ENCODE data around the gene NCOA6. TPM values are rescaled to one million over a fixed set of nuclear protein-coding genes. Genes with fewer than 3 reads are reported as not detected.
"Not testable (repeated sequence)": the region's sequence is repeated elsewhere in the genome, so short reads cannot be mapped to it uniquely, and the experiment has no call there.

The NCOA6 gene
- polyA plus RNA-seq, 4 donors: 19.3 to 46.5 (median 28.9) TPM

DNA sequence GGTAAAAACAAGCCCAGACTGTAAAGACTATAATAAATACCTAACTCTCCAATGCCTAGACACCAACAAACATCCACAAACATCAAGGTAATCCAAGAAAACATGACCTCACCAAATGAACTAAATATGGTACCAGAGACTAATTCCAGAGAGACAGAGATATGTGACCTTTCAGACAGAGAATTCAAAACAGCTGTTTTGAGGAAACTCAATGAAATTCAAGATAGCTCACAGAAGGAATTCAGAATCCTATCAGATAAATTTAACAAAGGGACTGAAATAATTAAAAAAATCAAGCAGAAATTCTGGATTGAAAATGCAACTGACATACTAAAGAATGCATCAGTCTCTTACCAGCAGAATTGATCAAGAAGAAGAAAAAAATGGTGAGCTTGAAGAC, 26.6 kb downstream of the NCOA6 start:
- H3K27ac ChIP-seq (ENCODE audit: low read depth in 1 of 3, low read length in 2 of 3): no peak overlapping the region
- no peaks in the 10 kb centered on the region for H3K4me1 ChIP-seq (ENCODE audit: control insufficient read depth in 3 of 3, insufficient read depth in 2 of 3, low read depth in 1 of 3, low read length in 2 of 3)
- peaks cover 0 to 35% (median 0%) of the 10 kb centered on the region in 3 donors for H3K36me3 ChIP-seq (ENCODE audit: control insufficient read depth in 3 of 3, insufficient read depth in 2 of 3, low read depth in 1 of 3, low read length in 3 of 3)
- FAIRE-seq (no peak), DNase-seq (no peak)
- no peak overlapping the region for H3K4me3 ChIP-seq (ENCODE audit: low read depth in 1 of 3, low read length in 3 of 3)
- H3K9me3 ChIP-seq (ENCODE audit: control insufficient read depth in 2 of 2, insufficient read depth in 1 of 2, low read depth in 1 of 2, low read length in 1 of 2): peaks cover 0 to 9% of the 10 kb centered on the region in 2 donors
- no peaks in the 10 kb centered on the region for H3K27me3 ChIP-seq (ENCODE audit: control insufficient read depth in 3 of 3, insufficient read depth in 3 of 3, low read length in 3 of 3)

DNA sequence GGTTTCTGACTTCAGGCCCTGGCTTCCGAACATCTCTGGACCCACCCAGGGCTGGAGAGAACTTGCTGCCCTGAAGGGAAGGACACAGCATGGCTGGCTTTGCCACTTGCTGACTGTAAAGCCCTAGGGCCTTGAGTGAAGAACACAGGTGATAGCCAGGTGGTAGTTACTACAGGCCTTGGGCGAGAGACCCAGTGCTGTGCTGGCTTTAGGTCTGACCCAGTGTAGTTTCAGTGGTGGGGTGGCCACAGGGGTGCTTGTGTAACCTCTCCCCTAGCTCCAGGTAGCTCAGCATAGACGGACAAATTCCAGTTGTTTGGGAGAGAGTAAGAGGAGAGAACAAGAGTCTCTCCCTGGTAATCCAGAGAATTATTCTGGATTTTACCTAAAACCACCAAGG, 27.1 kb downstream of the NCOA6 start:
- FAIRE-seq (no peak), DNase-seq (no peak)
- 62 to 67% (median 64%) methylated on average over 3 of the region's 3 CpGs for WGBS, 3 donors
- Histone ChIP-seq H3K4me3 (ENCODE audit: low read depth in 1 of 3, low read length in 3 of 3) (no peak overlapping the region), H3K27ac (ENCODE audit: low read depth in 1 of 3, low read length in 2 of 3) (no peak overlapping the region), H3K36me3 (ENCODE audit: control insufficient read depth in 3 of 3, insufficient read depth in 2 of 3, low read depth in 1 of 3, low read length in 3 of 3) (peaks cover 0 to 32% (median 0%) of the 10 kb centered on the region in 3 donors), H3K4me1 (ENCODE audit: control insufficient read depth in 3 of 3, insufficient read depth in 2 of 3, low read depth in 1 of 3, low read length in 2 of 3) (no peaks in the 10 kb centered on the region), H3K9me3 (ENCODE audit: control insufficient read depth in 2 of 2, insufficient read depth in 1 of 2, low read depth in 1 of 2, low read length in 1 of 2) (peaks cover 0 to 9% of the 10 kb centered on the region in 2 donors), H3K27me3 (ENCODE audit: control insufficient read depth in 3 of 3, insufficient read depth in 3 of 3, low read length in 3 of 3) (no peaks in the 10 kb centered on the region)

DNA sequence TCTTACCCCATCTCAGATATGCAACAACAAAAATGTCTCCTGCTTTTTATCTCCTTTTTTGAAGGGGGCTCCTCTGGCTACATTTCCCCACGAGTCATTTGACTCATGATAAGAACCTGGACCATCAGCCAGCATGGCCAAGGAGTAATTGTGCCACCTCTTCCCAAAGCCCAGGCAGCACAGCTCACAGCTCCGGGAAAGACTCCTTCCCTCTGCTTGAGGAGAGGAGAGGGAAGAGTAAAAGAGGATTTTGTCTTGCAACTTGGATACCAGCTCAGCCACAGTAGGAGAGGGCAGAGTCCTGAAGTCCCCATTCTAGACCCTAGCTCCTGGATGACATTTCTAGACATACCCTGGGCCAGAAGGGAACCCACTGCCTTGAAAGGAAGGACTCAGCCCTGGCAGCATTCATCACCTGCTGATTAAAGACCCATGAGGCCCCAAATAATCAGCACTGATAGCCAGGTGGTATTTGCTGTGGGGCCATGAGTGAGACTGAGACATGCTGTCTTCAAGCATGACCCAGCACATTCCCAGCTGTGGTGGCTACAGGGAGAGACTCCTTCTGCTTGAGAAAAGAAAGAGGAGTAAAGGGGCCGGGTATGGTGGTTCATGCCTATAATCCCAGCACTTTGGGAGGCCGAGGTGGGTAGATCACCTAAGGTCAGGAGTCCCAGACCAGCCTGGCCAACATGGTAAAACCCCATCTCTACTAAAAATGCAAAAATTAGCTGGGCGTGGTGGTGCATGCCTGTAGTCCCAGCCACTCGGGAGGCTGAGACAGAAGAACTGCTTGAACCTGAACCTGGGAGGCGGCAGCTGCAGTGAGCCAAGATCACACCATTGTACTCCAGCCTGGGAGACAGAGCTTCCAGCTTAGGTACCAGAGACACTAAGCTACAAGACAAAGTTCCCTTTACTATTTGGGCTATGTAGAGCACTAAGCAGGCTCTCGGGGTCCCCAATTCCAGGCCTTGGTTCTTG, 28.1 kb downstream of the NCOA6 start:
- H3K4me1 ChIP-seq (ENCODE audit: control insufficient read depth in 3 of 3, insufficient read depth in 2 of 3, low read depth in 1 of 3, low read length in 2 of 3): no peaks in the 10 kb centered on the region
- WGBS, 3 donors: 90 to 96% (median 93%) methylated on average over 8 of the region's 8 CpGs

DNA sequence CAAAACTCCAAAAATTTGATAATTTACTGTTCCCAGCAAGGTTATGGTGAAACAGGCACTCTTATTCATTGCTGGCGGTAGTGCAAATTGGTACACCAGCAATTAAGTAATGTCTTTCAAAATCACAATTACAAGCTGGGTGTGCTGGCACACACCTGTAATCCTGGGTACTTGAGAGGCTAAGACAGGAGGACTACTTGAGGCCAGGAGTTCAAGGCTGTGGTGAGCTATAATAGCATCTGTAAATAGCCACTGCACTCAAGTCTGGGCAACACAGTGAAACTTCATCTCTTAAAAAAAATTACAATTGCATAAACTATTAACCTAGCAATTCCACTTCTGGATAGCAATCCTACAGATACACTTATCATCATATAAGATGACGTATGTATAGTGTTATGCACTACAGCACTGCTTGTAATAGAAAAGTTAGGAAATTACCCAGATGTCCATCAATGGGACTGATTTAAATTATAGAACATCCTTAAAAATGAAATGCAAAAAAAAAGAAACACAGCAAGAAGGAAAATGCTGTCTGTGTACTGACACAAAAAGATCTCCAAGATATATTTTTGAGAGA, 31.4 kb downstream of the NCOA6 start:
- H3K4me1 ChIP-seq (ENCODE audit: control insufficient read depth in 3 of 3, insufficient read depth in 2 of 3, low read depth in 1 of 3, low read length in 2 of 3): no peaks in the 10 kb centered on the region
- DNase-seq (no peak), FAIRE-seq (no peak)
- H3K4me3 ChIP-seq (ENCODE audit: low read depth in 1 of 3, low read length in 3 of 3): no peak overlapping the region
- H3K36me3 ChIP-seq (ENCODE audit: control insufficient read depth in 3 of 3, insufficient read depth in 2 of 3, low read depth in 1 of 3, low read length in 3 of 3): peaks cover 4 to 30% (median 6%) of the 10 kb centered on the region in 3 donors
- no peaks in the 10 kb centered on the region for H3K27me3 ChIP-seq (ENCODE audit: control insufficient read depth in 3 of 3, insufficient read depth in 3 of 3, low read length in 3 of 3)
- peaks cover 0 to 9% of the 10 kb centered on the region in 2 donors for H3K9me3 ChIP-seq (ENCODE audit: control insufficient read depth in 2 of 2, insufficient read depth in 1 of 2, low read depth in 1 of 2, low read length in 1 of 2)
- H3K27ac ChIP-seq (ENCODE audit: low read depth in 1 of 3, low read length in 2 of 3): no peak overlapping the region
- WGBS, 3 donors: 93 to 96% (median 94%) methylated on average over 2 of the region's 2 CpGs

More for the DNA sequence above, 28.1 kb downstream of the NCOA6 start:
- Histone ChIP-seq H3K4me3 (ENCODE audit: low read depth in 1 of 3, low read length in 3 of 3) (no peak overlapping the region), H3K27me3 (ENCODE audit: control insufficient read depth in 3 of 3, insufficient read depth in 3 of 3, low read length in 3 of 3) (no peaks in the 10 kb centered on the region), H3K9me3 (ENCODE audit: control insufficient read depth in 2 of 2, insufficient read depth in 1 of 2, low read depth in 1 of 2, low read length in 1 of 2) (peaks cover 0 to 9% of the 10 kb centered on the region in 2 donors), H3K27ac (ENCODE audit: low read depth in 1 of 3, low read length in 2 of 3) (no peak overlapping the region), H3K36me3 (ENCODE audit: control insufficient read depth in 3 of 3, insufficient read depth in 2 of 3, low read depth in 1 of 3, low read length in 3 of 3) (peaks cover 0 to 25% (median 0%) of the 10 kb centered on the region in 3 donors)
- FAIRE-seq (no peak), DNase-seq (no peak)

DNA sequence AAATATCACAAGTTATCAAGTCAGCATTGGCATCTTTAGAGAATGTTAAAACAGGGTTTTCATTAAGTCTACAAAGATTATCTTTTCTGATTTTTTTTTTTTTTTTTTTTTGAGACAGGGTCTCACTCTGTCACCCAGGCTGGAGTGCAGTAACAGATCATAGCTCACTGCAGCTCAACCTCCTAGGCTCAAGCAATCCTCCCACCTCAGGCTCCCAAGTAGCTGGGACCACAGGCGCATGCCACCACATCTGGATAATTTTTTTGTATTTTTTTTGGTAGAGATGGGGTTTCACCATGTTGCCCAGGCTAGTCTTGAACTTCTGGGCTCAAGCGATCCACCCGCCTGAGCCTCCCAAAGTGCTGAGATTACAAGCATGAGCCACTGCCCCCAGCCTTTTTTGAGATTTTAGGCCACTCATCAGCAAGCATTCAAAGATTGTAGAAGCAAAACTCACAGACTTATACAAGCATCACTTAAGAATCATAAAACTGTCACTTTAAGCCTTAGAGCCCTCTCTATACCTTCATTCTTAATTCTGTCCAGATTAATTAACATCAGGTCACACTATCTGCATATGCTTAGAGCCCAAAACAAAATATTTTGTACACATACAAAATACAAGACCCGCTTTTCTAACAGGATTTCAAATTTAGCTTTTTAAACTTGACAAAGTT, 32.6 kb downstream of the NCOA6 start:
- DNase-seq (no peak), FAIRE-seq (no peak)
- no peaks in the 10 kb centered on the region for H3K4me1 ChIP-seq (ENCODE audit: control insufficient read depth in 3 of 3, insufficient read depth in 2 of 3, low read depth in 1 of 3, low read length in 2 of 3)
- no peaks in the 10 kb centered on the region for H3K27me3 ChIP-seq (ENCODE audit: control insufficient read depth in 3 of 3, insufficient read depth in 3 of 3, low read length in 3 of 3)
- peaks cover 0 to 7% of the 10 kb centered on the region in 2 donors for H3K9me3 ChIP-seq (ENCODE audit: control insufficient read depth in 2 of 2, insufficient read depth in 1 of 2, low read depth in 1 of 2, low read length in 1 of 2)
- no peak overlapping the region for H3K27ac ChIP-seq (ENCODE audit: low read depth in 1 of 3, low read length in 2 of 3)
- H3K4me3 ChIP-seq (ENCODE audit: low read depth in 1 of 3, low read length in 3 of 3): no peak overlapping the region
- H3K36me3 ChIP-seq (ENCODE audit: control insufficient read depth in 3 of 3, insufficient read depth in 2 of 3, low read depth in 1 of 3, low read length in 3 of 3): peaks cover 4 to 29% (median 6%) of the 10 kb centered on the region in 3 donors
- 96 to 99% (median 97%) methylated on average over 4 of the region's 4 CpGs for WGBS, 3 donors

DNA sequence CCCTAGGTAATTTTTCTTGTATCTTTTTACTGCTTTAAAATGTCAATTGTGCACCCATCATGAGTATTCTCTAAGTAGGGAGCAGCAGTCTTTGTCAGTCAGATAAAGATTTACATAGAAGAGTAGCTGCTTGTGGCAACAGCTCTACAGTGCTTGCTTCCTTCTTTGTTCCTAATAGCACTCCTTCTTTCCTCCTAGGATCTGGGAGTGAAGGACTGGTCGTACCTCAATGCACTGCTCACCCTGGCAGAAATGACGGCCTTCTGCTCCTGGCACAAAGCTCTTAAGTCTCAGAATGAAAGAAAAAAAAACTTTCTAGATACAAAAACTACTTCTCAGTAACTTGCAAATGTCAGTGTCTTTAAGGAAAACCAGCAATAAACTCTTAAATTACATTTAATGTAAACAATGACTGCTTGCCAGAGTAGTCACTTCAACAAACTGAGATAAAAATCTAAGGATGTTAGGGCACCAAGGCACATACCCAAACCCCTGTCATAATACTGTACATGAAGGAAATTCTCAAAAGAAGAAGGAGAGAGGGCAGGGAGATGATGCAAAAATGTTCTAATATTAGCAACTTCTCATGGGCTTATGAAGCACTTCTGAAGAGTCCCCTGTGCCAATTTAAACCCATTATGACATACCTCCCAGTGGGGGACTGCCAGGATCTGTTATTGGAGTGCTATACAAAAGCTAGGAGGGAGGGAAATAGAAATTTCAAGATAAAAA, 34.0 kb downstream of the NCOA6 start:
- no peak overlapping the region for H3K27ac ChIP-seq (ENCODE audit: low read depth in 1 of 3, low read length in 2 of 3)
- 68 to 86% (median 73%) methylated on average over 2 of the region's 2 CpGs for WGBS, 3 donors
- no peak overlapping the region for H3K4me3 ChIP-seq (ENCODE audit: low read depth in 1 of 3, low read length in 3 of 3)
- H3K27me3 ChIP-seq (ENCODE audit: control insufficient read depth in 3 of 3, insufficient read depth in 3 of 3, low read length in 3 of 3): no peaks in the 10 kb centered on the region
- H3K9me3 ChIP-seq (ENCODE audit: control insufficient read depth in 2 of 2, insufficient read depth in 1 of 2, low read depth in 1 of 2, low read length in 1 of 2): no peaks in the 10 kb centered on the region
- FAIRE-seq (no peak), DNase-seq (no peak)
- no peaks in the 10 kb centered on the region for H3K4me1 ChIP-seq (ENCODE audit: control insufficient read depth in 3 of 3, insufficient read depth in 2 of 3, low read depth in 1 of 3, low read length in 2 of 3)
- peaks cover 4 to 28% (median 8%) of the 10 kb centered on the region in 3 donors for H3K36me3 ChIP-seq (ENCODE audit: control insufficient read depth in 3 of 3, insufficient read depth in 2 of 3, low read depth in 1 of 3, low read length in 3 of 3)

DNA sequence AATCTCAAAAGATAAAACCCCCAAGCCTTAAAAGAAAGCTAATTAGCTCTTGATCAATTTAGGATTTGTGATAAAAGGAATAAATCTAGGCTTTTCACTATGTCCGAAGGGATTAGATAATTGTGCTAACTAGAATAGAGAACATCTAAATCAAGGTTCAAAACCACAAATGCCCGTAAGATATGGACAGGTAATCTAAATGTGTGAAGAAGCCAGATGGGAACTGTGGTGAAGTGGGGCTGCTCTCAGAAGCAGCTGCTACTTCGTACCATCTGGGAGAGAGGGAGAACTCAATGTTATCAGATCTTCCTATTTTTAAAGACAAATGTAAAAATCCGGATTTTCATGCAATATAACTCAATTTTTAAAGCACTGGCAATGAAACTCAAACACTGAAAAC, 44.2 kb downstream of the NCOA6 start:
- WGBS, 3 donors: 54 to 78% (median 77%) methylated on average over 4 of the region's 4 CpGs
- H3K27ac ChIP-seq (ENCODE audit: low read depth in 1 of 3, low read length in 2 of 3): no peak overlapping the region
- no peaks in the 10 kb centered on the region for H3K9me3 ChIP-seq (ENCODE audit: control insufficient read depth in 2 of 2, insufficient read depth in 1 of 2, low read depth in 1 of 2, low read length in 1 of 2)
- H3K36me3 ChIP-seq (ENCODE audit: control insufficient read depth in 3 of 3, insufficient read depth in 2 of 3, low read depth in 1 of 3, low read length in 3 of 3): peaks cover 5 to 27% (median 10%) of the 10 kb centered on the region in 3 donors
- no peak overlapping the region for H3K4me3 ChIP-seq (ENCODE audit: low read depth in 1 of 3, low read length in 3 of 3)
- DNase-seq: no peak
- no peaks in the 10 kb centered on the region for H3K4me1 ChIP-seq (ENCODE audit: control insufficient read depth in 3 of 3, insufficient read depth in 2 of 3, low read depth in 1 of 3, low read length in 2 of 3)
- FAIRE-seq: no peak
- H3K27me3 ChIP-seq (ENCODE audit: control insufficient read depth in 3 of 3, insufficient read depth in 3 of 3, low read length in 3 of 3): no peaks in the 10 kb centered on the region

DNA sequence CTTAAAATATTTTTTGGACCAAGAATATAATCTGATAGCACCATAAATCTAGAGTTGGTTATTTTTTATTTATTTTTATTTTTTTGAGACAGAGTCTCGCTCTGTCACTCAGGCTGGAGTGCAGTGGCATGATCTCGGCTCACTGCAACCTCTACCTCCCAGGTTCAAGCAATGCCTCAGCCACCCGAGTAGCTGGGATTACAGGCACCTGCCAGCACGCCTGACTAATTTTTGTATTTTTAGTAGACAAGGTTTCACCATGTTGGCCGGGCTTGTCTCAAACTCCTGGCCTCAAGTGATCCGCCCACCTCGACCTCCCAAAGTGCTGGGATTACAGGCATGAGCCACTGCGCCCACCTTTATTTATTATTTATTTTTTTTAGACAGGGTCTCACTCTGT, 45.2 kb downstream of the NCOA6 start:
- not testable (repeated sequence) for H3K4me1 ChIP-seq (ENCODE audit: control insufficient read depth in 3 of 3, insufficient read depth in 2 of 3, low read depth in 1 of 3, low read length in 2 of 3); H3K4me3 ChIP-seq (ENCODE audit: low read depth in 1 of 3, low read length in 3 of 3); H3K9me3 ChIP-seq (ENCODE audit: control insufficient read depth in 2 of 2, insufficient read depth in 1 of 2, low read depth in 1 of 2, low read length in 1 of 2); H3K27ac ChIP-seq (ENCODE audit: low read depth in 1 of 3, low read length in 2 of 3); H3K27me3 ChIP-seq (ENCODE audit: control insufficient read depth in 3 of 3, insufficient read depth in 3 of 3, low read length in 3 of 3); DNase-seq; FAIRE-seq
- H3K36me3 ChIP-seq (ENCODE audit: control insufficient read depth in 3 of 3, insufficient read depth in 2 of 3, low read depth in 1 of 3, low read length in 3 of 3): peaks cover 7 to 33% (median 17%) of the 10 kb centered on the region in 3 donors
- 93 to 96% (median 94%) methylated on average over 8 of the region's 8 CpGs for WGBS, 3 donors

Data from small intestine (tissue), 7 donors.